AG08395 (cell line): ENCODE results near the gene MEIS1.

Source experiments
- DNase-seq: peaks from one replicate; pipeline ENCODE4 v3.0.0; 2012; ENCODE audit warnings: mixed read lengths, low spot score

Gene MEIS1

GRCh38 chr2:66507673-66508201 lies 72.8 kb downstream of the MEIS1 start:
- DNase-seq = no peak

- peak; percentile 20 for DNase-seq
These were observed 73.7 kb downstream of the MEIS1 start for GRCh38 chr2:66508484-66509071.

GRCh38 chr2:66509326-66509811 lies 74.4 kb downstream of the MEIS1 start:
- no peak for DNase-seq

GRCh38 chr2:66512626-66513025 lies 77.7 kb downstream of the MEIS1 start:
- DNase-seq = no peak

GRCh38 chr2:66515743-66516142 lies 80.8 kb downstream of the MEIS1 start:
- DNase-seq = no peak

- DNase-seq = no peak
These were observed 81.6 kb downstream of the MEIS1 start for GRCh38 chr2:66516499-66516898.

GRCh38 chr2:66517772-66518171 lies 82.8 kb downstream of the MEIS1 start:
- DNase-seq = no peak

- DNase-seq = no peak
These were observed 84.4 kb downstream of the MEIS1 start for GRCh38 chr2:66519264-66519843.

GRCh38 chr2:66521291-66521922 lies 86.5 kb downstream of the MEIS1 start:
- no peak for DNase-seq

GRCh38 chr2:66522611-66523376 lies 87.9 kb downstream of the MEIS1 start:
- no peak for DNase-seq

- DNase-seq = no peak
These were observed 88.5 kb downstream of the MEIS1 start for GRCh38 chr2:66523377-66523969.

- DNase-seq = no peak
These were observed 89.1 kb downstream of the MEIS1 start for GRCh38 chr2:66523990-66524389.

- DNase-seq = no peak
These were observed 90.7 kb downstream of the MEIS1 start for GRCh38 chr2:66525606-66526005.

GRCh38 chr2:66526180-66526579 lies 91.3 kb downstream of the MEIS1 start:
- DNase-seq = no peak

- DNase-seq = no peak
These were observed 94.2 kb downstream of the MEIS1 start for GRCh38 chr2:66528974-66529724.

- DNase-seq = no peak
These were observed 95.7 kb downstream of the MEIS1 start for GRCh38 chr2:66530651-66531050.

GRCh38 chr2:66531155-66531554 lies 96.2 kb downstream of the MEIS1 start:
- no peak for DNase-seq

- DNase-seq = no peak
These were observed 96.6 kb downstream of the MEIS1 start for GRCh38 chr2:66531567-66531966.

GRCh38 chr2:66532972-66533868 lies 98.3 kb downstream of the MEIS1 start:
- DNase-seq = peak; percentile 12

GRCh38 chr2:66534461-66534860 lies 99.5 kb downstream of the MEIS1 start:
- DNase-seq = no peak
